Left hindlimb (tissue), 1 donor: ENCODE data around the gene RNASE13.

Source experiments
- DNase-seq: peaks from one replicate; pipeline ENCODE4 v3.0.0-alpha.2; 2018

Gene RNASE13

GRCh38 chr14:21063479-21063878 lies 28.9 kb upstream of the RNASE13 start:
- no peak for DNase-seq

- no peak for DNase-seq
Observed at GRCh38 chr14:21061347-21061668, 26.7 kb upstream of the RNASE13 start.

GRCh38 chr14:21060614-21061346 lies 26.2 kb upstream of the RNASE13 start:
- DNase-seq: no peak

DNA sequence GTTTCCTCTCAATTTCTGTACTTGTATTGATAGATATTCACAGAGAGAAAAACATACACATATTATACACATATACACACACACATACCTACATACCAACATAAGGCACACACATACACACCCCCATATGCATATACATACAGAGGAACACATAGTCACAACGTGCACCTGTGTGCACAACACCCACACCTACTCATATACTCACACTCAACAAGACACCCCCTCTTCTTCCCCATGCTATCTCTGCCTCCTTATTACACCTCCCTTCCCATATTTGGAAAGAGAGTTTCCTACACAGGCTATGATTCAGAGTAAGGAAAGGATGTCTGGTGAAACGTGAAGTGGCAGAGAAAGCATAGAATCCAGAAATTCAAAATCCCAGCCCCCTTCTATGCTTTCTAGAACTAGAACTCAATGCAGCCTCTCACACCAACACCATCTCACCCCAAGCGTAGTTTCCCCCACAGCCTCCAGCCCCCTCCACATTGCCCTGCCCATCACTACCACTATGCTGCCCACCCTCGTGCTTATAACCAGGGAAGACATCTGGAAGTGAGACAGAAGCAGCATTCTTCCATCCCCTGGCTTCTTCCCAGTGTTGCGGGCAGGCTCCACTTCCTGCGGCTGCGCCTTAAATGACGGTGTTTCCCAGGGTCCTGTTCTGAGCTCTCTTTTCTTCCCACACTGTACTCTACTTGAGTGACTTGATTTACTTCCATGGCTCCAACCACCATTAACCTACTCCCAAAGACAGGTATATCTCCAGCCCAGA lies 25.4 kb upstream of the RNASE13 start:
- no peak for DNase-seq

- no peak for DNase-seq
Observed at GRCh38 chr14:21058903-21059302, 24.3 kb upstream of the RNASE13 start.

DNA sequence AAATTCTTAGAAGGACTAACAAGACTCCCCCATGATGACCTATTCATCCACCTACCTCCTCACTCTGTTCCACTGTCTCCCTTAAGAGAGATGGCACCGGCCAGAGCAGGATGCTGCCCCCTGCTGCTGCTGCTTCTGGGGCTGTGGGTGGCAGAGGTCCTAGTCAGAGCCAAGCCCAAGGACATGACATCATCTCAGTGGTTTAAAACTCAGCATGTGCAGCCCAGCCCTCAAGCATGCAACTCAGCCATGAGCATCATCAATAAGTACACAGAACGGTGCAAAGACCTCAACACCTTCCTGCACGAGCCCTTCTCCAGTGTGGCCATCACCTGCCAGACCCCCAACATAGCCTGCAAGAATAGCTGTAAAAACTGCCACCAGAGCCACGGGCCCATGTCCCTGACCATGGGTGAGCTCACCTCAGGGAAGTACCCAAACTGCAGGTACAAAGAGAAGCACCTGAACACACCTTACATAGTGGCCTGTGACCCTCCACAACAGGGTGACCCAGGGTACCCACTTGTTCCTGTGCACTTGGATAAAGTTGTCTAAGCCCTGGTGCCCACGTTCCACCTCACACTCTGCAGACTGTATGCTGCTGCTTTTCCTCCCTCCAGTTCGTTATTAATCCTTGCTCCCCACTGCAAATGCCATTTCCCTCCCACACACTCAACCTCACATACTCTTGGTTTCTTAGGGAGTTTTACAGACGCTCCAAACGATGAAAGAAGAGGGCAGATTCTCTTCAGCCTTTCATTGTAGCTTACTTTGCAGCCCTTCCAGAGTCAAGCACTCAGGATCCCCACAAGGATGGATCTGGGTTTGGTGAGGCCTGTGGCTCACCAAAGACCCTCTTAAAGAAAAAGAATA lies 23.4 kb upstream of the RNASE13 start, which contains the start of gene RNASE8:
Gene RNASE8, plus strand, starts transcription at position 20 of the 873 bp plus-strand sequence. Its CDS starts 71 bp downstream, at position 91.
- DNase-seq: no peak

GRCh38 chr14:21056520-21057163 lies 22.0 kb upstream of the RNASE13 start:
- no peak for DNase-seq

- DNase-seq: no peak
Observed at GRCh38 chr14:21055432-21056117, 21.0 kb upstream of the RNASE13 start.

DNA sequence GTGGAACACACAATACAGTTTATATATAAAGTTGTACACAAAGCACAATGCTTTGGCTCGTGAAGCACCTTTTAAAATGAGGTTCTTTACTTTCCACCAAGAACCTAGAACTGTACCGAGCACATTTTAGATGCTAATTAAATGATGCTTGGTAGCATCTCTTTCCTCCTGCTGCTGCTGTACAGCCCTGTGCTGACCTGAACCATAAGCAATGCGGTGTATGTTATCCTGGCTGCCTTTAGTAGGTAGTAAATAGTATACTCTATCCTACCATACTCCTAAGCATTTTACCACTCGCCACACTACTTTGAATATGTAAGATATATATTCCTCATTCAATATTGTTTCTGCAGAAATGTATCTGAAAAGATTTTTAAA lies 20.1 kb upstream of the RNASE13 start:
- no peak for DNase-seq

- no peak for DNase-seq
Observed at GRCh38 chr14:21054123-21054767, 19.6 kb upstream of the RNASE13 start.

GRCh38 chr14:21053184-21054122 lies 18.8 kb upstream of the RNASE13 start:
- no peak for DNase-seq

DNA sequence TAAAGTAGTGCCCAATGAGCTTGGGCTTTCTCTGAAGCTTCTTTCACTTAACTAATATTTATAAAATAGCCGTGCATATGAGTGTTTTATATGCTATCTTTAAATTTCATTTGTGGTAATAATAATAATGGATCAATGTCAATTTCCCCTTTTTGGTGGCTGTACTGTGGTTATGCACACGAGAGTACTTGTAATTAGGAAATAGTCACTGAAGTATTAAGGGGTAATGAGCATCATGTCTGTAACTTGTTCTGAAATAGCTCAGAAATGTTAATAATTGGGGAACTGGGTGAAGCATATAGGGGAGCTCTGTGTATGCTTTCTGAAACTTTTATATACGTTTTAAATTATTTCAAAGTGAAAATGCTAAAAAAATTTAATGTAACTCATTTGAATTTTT lies 16.0 kb upstream of the RNASE13 start:
- DNase-seq: no peak

GRCh38 chr14:21049271-21049673 lies 14.7 kb upstream of the RNASE13 start:
- DNase-seq: no peak

DNA sequence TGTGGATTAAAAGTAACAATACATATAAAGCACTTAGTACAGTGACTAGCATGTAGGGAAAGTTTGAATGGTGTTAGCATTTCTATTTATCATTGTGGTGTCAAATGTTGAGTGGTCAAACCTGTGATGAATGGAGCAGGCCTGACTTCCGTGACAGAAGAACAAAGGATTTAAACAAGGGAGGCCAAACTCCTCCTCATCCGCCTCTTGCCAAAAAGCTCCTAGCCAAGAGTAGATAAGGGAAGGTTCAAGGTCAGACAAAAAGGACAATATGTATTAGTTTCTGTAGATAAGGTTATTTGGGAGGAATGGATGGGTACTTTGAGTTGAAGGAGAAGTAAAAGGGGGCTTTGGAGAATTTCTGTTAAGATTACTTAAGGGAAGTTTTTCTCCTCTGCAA lies 14.0 kb upstream of the RNASE13 start:
- DNase-seq: no peak

GRCh38 chr14:21047378-21047781 lies 12.8 kb upstream of the RNASE13 start:
- no peak for DNase-seq

GRCh38 chr14:21043974-21044618 lies 9.5 kb upstream of the RNASE13 start:
- DNase-seq: no peak

- DNase-seq: no peak
Observed at GRCh38 chr14:21043387-21043973, 8.9 kb upstream of the RNASE13 start.

- DNase-seq: no peak
Observed at GRCh38 chr14:21042918-21043317, 8.3 kb upstream of the RNASE13 start.

- no peak for DNase-seq
Observed at GRCh38 chr14:21041676-21042433, 7.2 kb upstream of the RNASE13 start, which contains the start of gene RNASE7. TSS of gene RNASE7 (plus strand) at chr14:21042362. CDS start at chr14:21042993, 631 bp downstream.
